GM21786 (cell line): ENCODE results near the gene ECM1.
A peak's percentile ranks its signal among the peaks of the same experiment; 100 is the strongest.

ENCODE experiments used
- ATAC-seq: cut with Tn5 transposase; IDR thresholded peaks from one replicate; pipeline ENCODE4 v1.9.1; 2021; ENCODE audit not compliant: unreplicated experiment

ECM1 gene

DNA sequence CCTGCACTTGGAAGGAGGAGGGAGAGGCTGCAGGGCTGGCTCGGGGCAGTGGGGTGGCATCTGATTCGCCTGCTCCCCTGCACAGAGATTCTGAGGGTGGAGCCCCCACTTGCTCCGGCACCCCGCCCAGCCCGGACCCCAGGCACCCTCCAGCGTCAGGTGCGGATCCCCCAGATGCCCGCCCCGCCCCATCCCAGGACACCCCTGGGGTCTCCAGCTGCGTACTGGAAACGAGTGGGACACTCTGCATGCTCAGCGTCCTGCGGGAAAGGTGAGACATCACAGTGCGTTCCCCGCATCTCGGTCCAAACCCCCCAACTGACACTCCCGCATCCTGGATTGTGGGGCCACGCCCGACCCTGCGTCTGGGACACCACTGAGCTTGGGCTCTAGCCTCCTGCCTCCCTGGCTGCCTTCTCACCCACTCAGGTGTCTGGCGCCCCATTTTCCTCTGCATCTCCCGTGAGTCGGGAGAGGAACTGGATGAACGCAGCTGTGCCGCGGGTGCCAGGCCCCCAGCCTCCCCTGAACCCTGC is 49.2 kb downstream of the ECM1 start:
- no peak for ATAC-seq

DNA sequence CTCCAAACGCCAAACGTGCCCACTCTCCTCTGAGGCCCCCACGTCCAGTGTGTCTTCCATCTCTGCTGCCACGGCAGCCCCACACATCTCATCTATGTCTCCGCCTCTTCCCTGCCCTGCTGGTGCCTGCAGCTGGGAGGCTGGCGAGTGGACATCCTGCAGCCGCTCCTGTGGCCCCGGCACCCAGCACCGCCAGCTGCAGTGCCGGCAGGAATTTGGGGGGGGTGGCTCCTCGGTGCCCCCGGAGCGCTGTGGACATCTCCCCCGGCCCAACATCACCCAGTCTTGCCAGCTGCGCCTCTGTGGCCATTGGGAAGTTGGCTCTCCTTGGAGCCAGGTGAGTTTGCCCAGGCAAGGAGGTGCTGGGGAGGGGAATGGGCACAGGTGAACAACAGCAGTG is 49.9 kb downstream of the ECM1 start:
- no peak for ATAC-seq

- no peak for ATAC-seq
Measured at GRCh38 chr1:150558303-150558704, 50.4 kb downstream of the ECM1 start.

GRCh38 chr1:150558761-150559655 is 51.1 kb downstream of the ECM1 start:
- ATAC-seq, result no peak

DNA sequence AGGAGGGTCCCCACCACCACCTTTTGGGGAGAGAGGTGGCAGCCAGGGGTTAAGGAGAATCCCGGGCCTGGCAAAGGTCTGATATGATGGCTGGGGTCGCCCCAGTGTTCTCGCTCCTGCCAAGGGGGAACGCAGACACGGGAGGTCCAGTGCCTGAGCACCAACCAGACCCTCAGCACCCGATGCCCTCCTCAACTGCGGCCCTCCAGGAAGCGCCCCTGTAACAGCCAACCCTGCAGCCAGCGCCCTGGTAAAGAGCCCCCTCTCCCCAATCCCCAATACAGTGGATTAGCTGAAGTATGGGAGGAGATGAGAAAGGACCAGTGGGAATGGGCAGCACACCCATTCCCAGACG is 51.7 kb downstream of the ECM1 start:
- no peak for ATAC-seq

DNA sequence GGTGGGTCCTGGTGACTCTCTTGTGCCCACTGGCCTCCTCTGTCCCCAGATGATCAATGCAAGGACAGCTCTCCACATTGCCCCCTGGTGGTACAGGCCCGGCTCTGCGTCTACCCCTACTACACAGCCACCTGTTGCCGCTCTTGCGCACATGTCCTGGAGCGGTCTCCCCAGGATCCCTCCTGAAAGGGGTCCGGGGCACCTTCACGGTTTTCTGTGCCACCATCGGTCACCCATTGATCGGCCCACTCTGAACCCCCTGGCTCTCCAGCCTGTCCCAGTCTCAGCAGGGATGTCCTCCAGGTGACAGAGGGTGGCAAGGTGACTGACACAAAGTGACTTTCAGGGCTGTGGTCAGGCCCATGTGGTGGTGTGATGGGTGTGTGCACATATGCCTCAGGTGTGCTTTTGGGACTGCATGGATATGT is 52.1 kb downstream of the ECM1 start:
- ATAC-seq, result no peak

- no peak for ATAC-seq
Measured at GRCh38 chr1:150560576-150561253, 52.8 kb downstream of the ECM1 start.

- no peak for ATAC-seq
Measured at GRCh38 chr1:150561254-150561973, 53.5 kb downstream of the ECM1 start.

DNA sequence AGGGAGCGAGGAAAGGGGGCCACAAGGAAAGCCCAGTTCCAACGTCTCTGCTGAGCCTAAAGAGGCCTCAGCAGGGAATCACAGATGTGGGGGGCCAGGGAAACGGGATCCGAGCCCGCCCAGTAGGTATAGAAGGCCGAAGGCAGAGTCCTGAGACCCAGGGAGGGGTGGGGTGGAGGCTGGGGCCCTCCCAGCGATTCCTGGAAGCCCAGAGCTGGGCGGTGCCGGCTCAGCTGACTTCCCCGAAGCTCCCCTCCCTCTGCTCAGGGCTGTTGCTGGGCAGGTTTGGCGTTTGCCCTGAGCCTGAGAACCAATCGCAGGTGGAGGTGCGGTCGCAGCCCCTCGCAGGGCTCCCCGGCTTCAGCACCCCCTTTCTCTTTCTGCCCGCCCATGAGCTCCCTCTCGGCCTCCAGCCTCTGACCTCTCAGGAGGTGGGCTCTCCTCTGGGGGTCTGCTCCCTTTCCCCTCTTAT is 54.1 kb downstream of the ECM1 start:
- ATAC-seq, result no peak

- ATAC-seq, result peak; percentile 39
Measured at GRCh38 chr1:150562446-150563339, 54.8 kb downstream of the ECM1 start.
